ENCODE results near the gene TPGS1. TPM values are rescaled to one million over a fixed set of nuclear protein-coding genes. Genes with fewer than 3 reads are reported as not detected.

TPGS1 gene
- total and polyA plus RNA-seq, 4 donors = 17.4 to 33.0 (median 19.7) TPM

DNA sequence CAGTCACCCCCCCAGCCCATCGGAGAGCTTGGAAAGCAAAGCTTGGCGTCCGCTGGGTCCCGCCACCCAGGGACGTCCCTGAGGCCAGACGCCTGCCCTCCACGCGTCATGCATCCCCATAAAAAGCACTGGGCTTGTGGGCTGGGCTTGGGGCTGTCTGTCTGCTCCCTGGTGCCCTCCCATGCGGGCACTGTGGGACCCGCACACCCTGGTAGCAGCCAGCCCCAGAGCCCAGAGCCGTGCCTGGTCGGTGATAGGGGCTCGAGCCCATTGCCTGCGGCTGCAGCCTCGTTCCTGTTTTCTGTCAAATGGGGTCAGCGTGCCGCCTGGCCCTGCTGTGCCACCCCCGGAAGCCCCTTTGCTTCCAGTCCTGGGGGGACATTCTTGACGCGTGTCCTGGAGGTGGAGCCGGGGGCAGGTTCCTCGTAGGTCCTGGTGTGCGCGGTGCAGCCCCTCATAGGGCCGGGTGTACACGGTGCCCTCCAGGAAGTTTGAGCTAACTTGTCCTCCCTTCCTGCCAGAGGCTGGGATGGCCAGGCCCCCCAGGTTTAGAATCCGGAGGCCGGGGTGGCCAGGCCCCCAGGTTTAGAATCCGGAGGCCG is 32.2 kb downstream of the TPGS1 start:
- WGBS, 2 donors = 83 to 87% methylated on average over 30 of the region's 30 CpGs
- Histone ChIP-seq H3K4me1 (ENCODE audit: control insufficient read depth in 1 of 2, insufficient read depth in 2 of 2, low read length in 2 of 2) (no peaks in the 10 kb centered on the region), H3K27ac (ENCODE audit: low read depth in 1 of 2, low read length in 2 of 2) (no peak overlapping the region), H3K27me3 (ENCODE audit: control insufficient read depth in 1 of 2, insufficient read depth in 2 of 2, low read length in 1 of 2) (no peaks in the 10 kb centered on the region), H3K36me3 (ENCODE audit: control insufficient read depth in 1 of 2, insufficient read depth in 2 of 2, low read length in 1 of 2) (peaks cover 0 to 25% of the 10 kb centered on the region in 2 donors), H3K9me3 (ENCODE audit: control insufficient read depth, low read length) (no peaks in the 10 kb centered on the region), H3K4me3 (ENCODE audit: low read length in 2 of 2) (no peak overlapping the region)
- ATAC-seq (ENCODE audit: low FRiP score) (no peak), DNase-seq (no peak)
- intact Hi-C loops (cut with DNase I) = no loop called here

DNA sequence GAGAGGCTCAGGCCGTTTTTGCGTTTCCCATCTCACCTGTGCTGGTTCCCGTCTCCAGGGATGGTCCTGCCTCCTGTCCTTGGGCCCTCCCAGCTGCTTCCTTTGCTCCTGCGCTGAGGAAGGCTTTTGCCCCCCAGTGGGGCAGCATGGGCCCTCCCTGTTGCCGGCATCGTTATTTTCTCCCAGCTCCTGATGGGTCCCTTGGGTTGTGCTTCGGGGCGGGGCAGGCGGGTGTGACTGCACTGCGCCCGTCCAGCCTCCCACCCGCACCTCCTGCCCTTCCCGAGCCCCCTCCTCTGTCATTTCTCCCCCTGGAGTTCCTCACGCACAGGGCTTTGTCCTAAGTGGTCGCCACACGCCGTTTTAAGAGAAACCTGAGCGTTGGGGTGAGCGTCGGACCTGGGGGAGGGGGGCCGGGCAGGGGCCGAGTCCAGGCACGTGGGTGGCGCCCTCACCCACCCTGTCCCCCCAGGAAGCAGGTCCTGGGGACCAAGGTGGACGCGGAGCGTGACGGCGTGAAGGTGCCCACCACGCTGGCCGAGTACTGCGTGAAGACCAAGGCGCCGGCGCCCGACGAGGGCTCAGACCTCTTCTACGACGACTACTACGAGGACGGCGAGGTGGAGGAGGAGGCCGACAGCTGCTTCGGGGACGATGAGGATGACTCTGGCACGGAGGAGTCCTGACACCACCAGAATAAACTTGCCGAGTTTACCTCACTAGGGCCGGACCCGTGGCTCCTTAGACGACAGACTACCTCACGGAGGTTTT is 33.8 kb downstream of the TPGS1 start:
- Histone ChIP-seq H3K9me3 (ENCODE audit: control insufficient read depth, low read length) (no peaks in the 10 kb centered on the region), H3K27me3 (ENCODE audit: control insufficient read depth in 1 of 2, insufficient read depth in 2 of 2, low read length in 1 of 2) (no peaks in the 10 kb centered on the region), H3K4me1 (ENCODE audit: control insufficient read depth in 1 of 2, insufficient read depth in 2 of 2, low read length in 2 of 2) (no peaks in the 10 kb centered on the region), H3K4me3 (ENCODE audit: low read length in 2 of 2) (no peak overlapping the region), H3K36me3 (ENCODE audit: control insufficient read depth in 1 of 2, insufficient read depth in 2 of 2, low read length in 1 of 2) (peaks cover 0 to 25% of the 10 kb centered on the region in 2 donors), H3K27ac (ENCODE audit: low read depth in 1 of 2, low read length in 2 of 2) (no peak overlapping the region)
- DNase-seq (no peak), ATAC-seq (ENCODE audit: low FRiP score) (no peak)
- intact Hi-C loops (cut with DNase I) = no loop called here
- 92% methylated on average over 51 of the region's 51 CpGs for WGBS, 2 donors

DNA sequence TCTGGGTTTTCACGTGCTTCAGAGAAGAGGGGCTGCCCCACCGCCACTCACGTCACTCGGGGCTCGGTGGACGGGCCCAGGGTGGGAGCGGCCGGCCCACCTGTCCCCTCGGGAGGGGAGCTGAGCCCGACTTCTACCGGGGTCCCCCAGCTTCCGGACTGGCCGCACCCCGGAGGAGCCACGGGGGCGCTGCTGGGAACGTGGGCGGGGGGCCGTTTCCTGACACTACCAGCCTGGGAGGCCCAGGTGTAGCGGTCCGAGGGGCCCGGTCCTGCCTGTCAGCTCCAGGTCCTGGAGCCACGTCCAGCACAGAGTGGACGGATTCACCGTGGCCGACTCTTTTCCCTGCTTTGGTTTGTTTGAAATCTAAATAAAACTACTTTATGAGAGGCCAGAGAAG is 34.4 kb downstream of the TPGS1 start:
- H3K4me3 ChIP-seq (ENCODE audit: low read length in 2 of 2) = no peak overlapping the region
- intact Hi-C loops (cut with DNase I) = no loop called here
- H3K36me3 ChIP-seq (ENCODE audit: control insufficient read depth in 1 of 2, insufficient read depth in 2 of 2, low read length in 1 of 2) = peaks cover 0 to 19% of the 10 kb centered on the region in 2 donors
- ATAC-seq (ENCODE audit: low FRiP score) (no peak), DNase-seq (no peak)
- WGBS, 2 donors = 91% methylated on average over 26 of the region's 26 CpGs
- H3K27me3 ChIP-seq (ENCODE audit: control insufficient read depth in 1 of 2, insufficient read depth in 2 of 2, low read length in 1 of 2) = no peaks in the 10 kb centered on the region
- no peaks in the 10 kb centered on the region for H3K4me1 ChIP-seq (ENCODE audit: control insufficient read depth in 1 of 2, insufficient read depth in 2 of 2, low read length in 2 of 2)
- no peaks in the 10 kb centered on the region for H3K9me3 ChIP-seq (ENCODE audit: control insufficient read depth, low read length)
- H3K27ac ChIP-seq (ENCODE audit: low read depth in 1 of 2, low read length in 2 of 2) = no peak overlapping the region

DNA sequence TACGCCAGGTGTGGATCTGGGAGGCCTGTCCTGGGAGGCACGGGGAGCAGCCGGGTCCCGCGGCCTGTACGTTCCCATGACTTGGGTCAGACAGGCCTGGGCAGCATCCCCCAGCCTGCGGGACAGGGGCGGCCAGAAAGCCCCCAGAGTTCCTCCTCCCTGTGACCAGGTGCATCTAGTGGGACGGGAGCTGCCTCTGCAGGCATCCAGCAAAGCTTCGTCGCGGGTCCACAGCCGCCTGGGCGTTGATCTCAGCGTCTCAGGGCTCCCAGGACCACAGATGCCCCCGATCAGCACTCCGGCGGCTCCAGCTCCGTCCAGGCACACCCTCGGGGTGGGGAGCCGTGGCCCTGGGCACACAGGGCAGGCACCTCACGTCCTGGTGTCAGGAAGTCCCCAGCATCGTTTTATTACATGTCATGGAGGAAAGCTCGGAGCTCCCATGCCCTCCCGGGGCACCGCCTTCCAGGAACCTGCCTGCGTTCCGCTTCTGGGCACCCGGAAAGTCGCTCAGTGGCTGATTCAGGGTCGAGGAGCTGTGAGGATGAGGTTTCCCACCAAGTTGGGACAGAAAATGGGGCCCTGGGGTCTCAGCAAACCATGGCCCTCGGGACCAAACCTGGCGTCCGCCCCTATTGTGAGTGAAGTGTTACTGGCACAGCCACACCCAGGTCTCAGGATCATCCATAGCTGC is 35.0 kb downstream of the TPGS1 start:
- ATAC-seq (ENCODE audit: low FRiP score) = peak; percentile 27
- Histone ChIP-seq H3K4me3 (ENCODE audit: low read length in 2 of 2) (no peak overlapping the region), H3K4me1 (ENCODE audit: control insufficient read depth in 1 of 2, insufficient read depth in 2 of 2, low read length in 2 of 2) (no peaks in the 10 kb centered on the region), H3K27ac (ENCODE audit: low read depth in 1 of 2, low read length in 2 of 2) (no peak overlapping the region), H3K36me3 (ENCODE audit: control insufficient read depth in 1 of 2, insufficient read depth in 2 of 2, low read length in 1 of 2) (peaks cover 0 to 15% of the 10 kb centered on the region in 2 donors), H3K9me3 (ENCODE audit: control insufficient read depth, low read length) (no peaks in the 10 kb centered on the region), H3K27me3 (ENCODE audit: control insufficient read depth in 1 of 2, insufficient read depth in 2 of 2, low read length in 1 of 2) (no peaks in the 10 kb centered on the region)
- intact Hi-C loops (cut with DNase I) = no loop called here
- peak in 1 of 2 donors; percentile 75 for DNase-seq
- WGBS, 2 donors = 89 to 93% methylated on average over 34 of the region's 34 CpGs

DNA sequence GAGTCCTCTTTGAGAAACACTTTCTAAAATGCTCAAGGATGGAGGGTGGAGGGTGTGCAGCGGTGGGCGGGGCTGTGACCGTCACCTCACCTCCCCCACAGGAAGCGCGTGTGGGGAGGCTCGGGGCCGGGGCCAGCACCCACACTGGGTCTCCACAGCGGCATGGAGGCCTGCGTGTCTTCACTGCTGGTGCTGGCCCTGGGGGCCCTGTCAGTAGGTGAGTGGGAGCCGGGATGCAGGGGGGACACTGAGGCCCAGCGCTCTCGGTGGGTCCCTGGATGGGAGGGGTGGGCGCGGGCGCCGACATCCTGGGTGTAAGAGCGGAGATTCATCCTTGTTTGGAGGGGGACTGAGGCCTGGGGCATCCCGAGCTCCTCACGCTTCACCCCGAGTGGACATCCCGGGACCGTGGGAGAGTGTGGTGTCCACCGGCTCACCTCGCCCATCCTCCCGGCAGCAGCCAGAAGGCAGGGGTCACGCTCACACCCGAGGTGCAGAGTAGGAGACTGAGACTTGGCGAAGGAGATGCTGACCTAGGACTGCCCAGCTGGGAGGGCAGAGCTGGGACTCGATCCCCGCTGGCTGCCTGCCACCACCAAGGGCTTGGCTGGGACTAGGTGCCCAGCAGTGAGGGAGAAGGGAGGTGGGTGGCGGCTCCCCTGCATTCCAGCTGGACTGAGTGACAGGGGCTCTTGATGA is 36.8 kb downstream of the TPGS1 start, which contains the start of gene GZMM:
GZMM (plus strand) TSS at position 144 of the 699 bp plus-strand sequence; CDS start at position 163, 19 bp downstream.
- DNase-seq (no peak), ATAC-seq (ENCODE audit: low FRiP score) (peak; percentile 13)
- H3K27ac ChIP-seq (ENCODE audit: low read depth in 1 of 2, low read length in 2 of 2) = no peak within 1 kb of the TSS
- H3K36me3 ChIP-seq (ENCODE audit: control insufficient read depth in 1 of 2, insufficient read depth in 2 of 2, low read length in 1 of 2) = peaks cover 0 to 11% of the 10 kb centered on the region in 2 donors
- intact Hi-C loops (cut with DNase I) = no loop called here
- H3K9me3 ChIP-seq (ENCODE audit: control insufficient read depth, low read length) = no peaks in the 10 kb centered on the region
- WGBS, 2 donors = 60 to 63% methylated on average over 29 to 31 of the region's 31 CpGs
- H3K4me3 ChIP-seq (ENCODE audit: low read length in 2 of 2) = no peak within 1 kb of the TSS
- no peaks in the 10 kb centered on the region for H3K27me3 ChIP-seq (ENCODE audit: control insufficient read depth in 1 of 2, insufficient read depth in 2 of 2, low read length in 1 of 2)
- no peaks in the 10 kb centered on the region for H3K4me1 ChIP-seq (ENCODE audit: control insufficient read depth in 1 of 2, insufficient read depth in 2 of 2, low read length in 2 of 2)

DNA sequence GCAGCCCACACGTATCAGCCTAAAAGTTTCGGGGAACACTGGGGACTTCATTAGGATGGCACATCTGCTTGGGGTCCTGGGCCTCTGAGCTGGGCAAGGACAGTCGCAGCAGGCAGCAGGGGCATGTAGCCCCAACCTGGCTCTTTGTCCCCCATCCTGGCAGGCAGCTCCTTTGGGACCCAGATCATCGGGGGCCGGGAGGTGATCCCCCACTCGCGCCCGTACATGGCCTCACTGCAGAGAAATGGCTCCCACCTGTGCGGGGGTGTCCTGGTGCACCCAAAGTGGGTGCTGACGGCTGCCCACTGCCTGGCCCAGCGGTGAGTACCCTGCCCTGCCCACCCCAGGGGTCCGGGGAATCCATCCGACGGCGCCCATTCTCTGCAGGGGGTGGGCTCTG is 39.8 kb downstream of the TPGS1 start:
- Histone ChIP-seq H3K27ac (ENCODE audit: low read depth in 1 of 2, low read length in 2 of 2) (no peak overlapping the region), H3K9me3 (ENCODE audit: control insufficient read depth, low read length) (no peaks in the 10 kb centered on the region), H3K27me3 (ENCODE audit: control insufficient read depth in 1 of 2, insufficient read depth in 2 of 2, low read length in 1 of 2) (no peaks in the 10 kb centered on the region), H3K4me1 (ENCODE audit: control insufficient read depth in 1 of 2, insufficient read depth in 2 of 2, low read length in 2 of 2) (no peaks in the 10 kb centered on the region), H3K4me3 (ENCODE audit: low read length in 2 of 2) (no peak overlapping the region), H3K36me3 (ENCODE audit: control insufficient read depth in 1 of 2, insufficient read depth in 2 of 2, low read length in 1 of 2) (peaks cover 0 to 1% of the 10 kb centered on the region in 2 donors)
- DNase-seq (no peak), ATAC-seq (ENCODE audit: low FRiP score) (no peak)
- WGBS, 2 donors = 87 to 88% methylated on average over 14 to 15 of the region's 15 CpGs
- intact Hi-C loops (cut with DNase I) = no loop called here

DNA sequence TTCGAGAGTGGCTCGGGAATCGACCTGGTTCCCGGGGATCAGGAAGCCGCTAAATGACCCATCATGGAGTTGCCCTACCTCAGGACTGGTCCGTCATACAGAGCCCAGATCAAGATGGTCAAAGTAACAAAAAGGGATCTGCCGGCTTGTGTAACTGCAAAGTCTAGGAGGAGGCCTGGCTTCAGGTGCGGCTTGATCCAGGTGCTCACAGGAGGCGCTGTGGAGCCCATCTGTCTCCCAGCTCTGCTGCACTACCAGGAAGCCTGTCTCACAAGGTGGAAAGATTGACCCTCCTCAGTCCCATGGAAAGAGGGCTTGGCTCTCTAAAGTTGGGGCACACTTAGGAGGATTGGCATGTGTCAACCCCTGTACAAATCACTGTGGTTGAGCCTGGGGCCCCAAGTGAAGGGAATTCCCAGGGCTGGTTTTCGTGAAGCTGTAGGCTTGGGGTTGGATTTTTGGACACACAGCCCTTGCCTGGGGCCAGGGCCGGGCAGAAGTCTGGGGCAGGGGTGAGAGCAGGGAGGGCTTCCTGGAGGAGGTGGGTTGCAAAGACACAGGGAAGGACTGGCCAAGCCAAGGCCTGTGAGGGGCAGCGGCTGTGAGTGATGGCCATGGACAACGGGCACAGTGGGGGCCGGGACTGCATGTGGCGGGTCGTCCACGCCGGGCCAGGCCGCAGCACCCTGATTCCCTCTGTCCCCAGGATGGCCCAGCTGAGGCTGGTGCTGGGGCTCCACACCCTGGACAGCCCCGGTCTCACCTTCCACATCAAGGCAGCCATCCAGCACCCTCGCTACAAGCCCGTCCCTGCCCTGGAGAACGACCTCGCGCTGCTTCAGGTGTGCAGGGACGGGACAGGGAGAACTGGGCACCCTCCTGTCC is 40.8 kb downstream of the TPGS1 start:
- Histone ChIP-seq H3K4me1 (ENCODE audit: control insufficient read depth in 1 of 2, insufficient read depth in 2 of 2, low read length in 2 of 2) (no peaks in the 10 kb centered on the region), H3K27me3 (ENCODE audit: control insufficient read depth in 1 of 2, insufficient read depth in 2 of 2, low read length in 1 of 2) (no peaks in the 10 kb centered on the region), H3K4me3 (ENCODE audit: low read length in 2 of 2) (no peak overlapping the region), H3K9me3 (ENCODE audit: control insufficient read depth, low read length) (no peaks in the 10 kb centered on the region), H3K27ac (ENCODE audit: low read depth in 1 of 2, low read length in 2 of 2) (no peak overlapping the region), H3K36me3 (ENCODE audit: control insufficient read depth in 1 of 2, insufficient read depth in 2 of 2, low read length in 1 of 2) (no peaks in the 10 kb centered on the region)
- DNase-seq = no peak
- 81 to 88% methylated on average over 26 of the region's 26 CpGs for WGBS, 2 donors
- intact Hi-C loops (cut with DNase I) = no loop called here
- no peak for ATAC-seq (ENCODE audit: low FRiP score)

Data from aorta (tissue), 5 donors.